GM12875 (cell line): ENCODE results near the gene RPS6KB2.

Experiments used
- H3K4me3 ChIP-seq: one replicate; pipeline ENCODE4 v1.5.1; 2011; ENCODE audit warnings: low read depth, low read length, control low read depth
- CTCF ChIP-seq: IDR thresholded peaks from 2 replicates; pipeline ENCODE4 v1.5.1; 2011; ENCODE audit warnings: low read depth, mild to moderate bottlenecking, control low read depth, inconsistent platforms, low read length, moderate library complexity, borderline replicate concordance; ENCODE audit not compliant: insufficient read depth

The RPS6KB2 gene

DNA sequence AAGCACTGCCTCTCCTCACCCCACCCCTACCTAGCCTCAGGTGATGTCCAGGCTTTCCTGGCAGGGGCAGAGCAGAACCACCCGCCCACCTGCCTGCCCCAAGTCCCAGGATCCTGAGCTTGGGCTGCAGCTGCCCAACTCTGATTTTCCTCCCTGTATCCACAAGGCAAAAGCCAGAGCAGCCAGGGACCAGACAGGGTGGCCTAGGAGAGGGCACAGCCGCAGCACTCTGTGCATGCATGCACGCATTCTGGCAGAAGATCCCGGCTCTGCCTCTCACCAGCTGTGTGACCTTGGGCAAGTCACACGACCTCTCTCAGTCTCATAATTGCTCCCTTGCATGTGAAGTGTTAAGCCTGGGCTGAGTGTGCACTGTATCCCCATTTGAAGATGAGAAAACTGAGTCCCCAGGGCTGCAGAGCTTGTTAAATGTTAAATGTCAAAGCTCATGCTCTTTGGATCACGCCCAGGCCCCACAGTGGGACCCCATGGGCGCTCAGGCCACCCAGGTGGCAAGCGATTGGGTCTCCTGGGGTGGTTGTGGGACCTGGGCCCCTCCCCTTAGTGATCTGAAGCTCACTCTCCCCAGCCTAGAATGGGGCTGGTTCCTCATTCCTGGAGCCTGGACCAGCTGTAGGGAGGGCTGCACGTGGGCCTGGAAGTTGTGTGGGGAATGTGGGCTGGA, 15.7 kb upstream of the RPS6KB2 start:
- no peak for TF ChIP-seq CTCF
- H3K4me3 ChIP-seq: no peak overlapping the region

GRCh38 chr11:67413266-67413849, 14.9 kb upstream of the RPS6KB2 start:
- TF ChIP-seq CTCF: no peak

GRCh38 chr11:67415501-67416304, 12.6 kb upstream of the RPS6KB2 start, which contains the start of gene CARNS1:
Gene CARNS1 (plus strand): TSS chr11:67415678. CDS start chr11:67416200, 522 bp downstream.
- H3K4me3 ChIP-seq: no peak within 1 kb of the TSS
- TF ChIP-seq CTCF: no peak

More at GRCh38 chr11:67413266-67413849, 14.9 kb upstream of the RPS6KB2 start:
- no peak overlapping the region for H3K4me3 ChIP-seq

- H3K4me3 ChIP-seq: no peak overlapping the region
- no peak for TF ChIP-seq CTCF
These were observed 11.6 kb upstream of the RPS6KB2 start for GRCh38 chr11:67416416-67417335.

GRCh38 chr11:67417425-67417824, 10.9 kb upstream of the RPS6KB2 start:
- TF ChIP-seq CTCF: no peak
- no peak overlapping the region for H3K4me3 ChIP-seq

DNA sequence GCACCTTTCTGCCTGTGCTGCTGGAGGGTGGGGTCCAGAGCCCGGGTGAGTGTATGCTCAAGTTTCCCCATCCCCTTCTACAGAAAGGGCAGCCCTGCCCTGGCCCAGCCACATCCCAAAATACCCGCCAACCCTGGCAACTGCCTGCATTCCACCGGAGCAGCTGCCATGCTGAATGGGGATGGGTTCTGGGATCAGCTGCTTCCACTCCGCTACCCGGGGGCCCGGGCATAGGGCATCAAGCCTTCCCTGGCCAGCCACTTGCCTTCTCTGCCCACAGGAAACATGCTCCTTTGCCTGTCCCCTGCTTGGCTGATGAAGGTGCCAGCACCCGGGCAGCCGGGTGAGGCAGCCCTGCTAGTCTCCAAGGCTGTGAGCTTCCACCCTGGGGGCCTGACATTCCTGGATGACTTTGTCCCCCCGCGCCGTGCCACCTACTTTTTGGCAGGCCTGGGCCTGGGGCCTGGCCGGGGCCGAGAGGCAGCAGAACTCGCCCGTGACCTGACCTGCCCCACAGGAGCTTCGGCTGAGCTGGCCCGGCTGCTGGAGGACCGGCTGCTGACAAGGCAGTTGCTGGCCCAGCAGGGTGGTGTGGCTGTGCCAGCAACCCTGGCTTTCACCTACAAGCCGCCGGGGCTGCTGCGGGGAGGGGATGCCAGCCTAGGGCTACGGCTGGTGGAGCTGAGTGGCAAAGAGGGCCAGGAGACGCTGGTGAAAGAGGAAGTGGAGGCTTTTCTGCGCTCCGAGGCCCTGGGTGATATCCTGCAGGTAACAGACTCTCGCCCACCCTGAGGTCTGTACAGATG, 9.6 kb upstream of the RPS6KB2 start:
- TF ChIP-seq CTCF: no peak
- no peak overlapping the region for H3K4me3 ChIP-seq
